Measurements from ENCODE around the gene LRRTM4. TPM values are rescaled to one million over a fixed set of nuclear protein-coding genes. Genes with fewer than 3 reads are reported as not detected.

LRRTM4 gene
- total and polyA plus RNA-seq, 10 of the 15 experiments (the other 5 are each of a cell fraction or from before 2014, with no cell fraction given): 0.01 to 1.0 TPM; not detected in 8

- ATAC-seq: no peak
- no peaks in the 10 kb centered on the region for H3K36me3 ChIP-seq (ENCODE audit: control insufficient read depth in 2 of 2, insufficient read depth in 2 of 2, low read length in 1 of 2)
- no peak for FAIRE-seq
Measured at GRCh38 chr2:76825140-76825970, 696.8 kb downstream of the LRRTM4 start.

DNA sequence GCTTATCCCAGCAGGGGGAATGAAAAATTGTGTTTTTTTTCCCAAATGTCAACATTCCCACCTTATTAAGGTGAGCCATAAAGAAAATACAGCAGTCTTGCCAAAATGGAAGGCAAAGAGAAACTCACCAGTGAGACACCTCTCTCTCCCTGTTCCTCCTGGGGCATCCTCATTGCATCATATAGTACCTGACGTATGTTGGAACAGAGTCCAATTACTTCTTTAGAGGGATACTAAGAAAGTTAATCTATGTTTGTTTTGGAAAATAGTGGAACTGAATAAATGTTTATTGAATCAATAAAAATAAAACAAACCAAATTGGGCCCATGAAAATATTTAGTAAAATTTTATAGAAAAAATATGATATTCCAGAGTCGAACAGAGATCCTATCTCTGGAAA lies 700.4 kb downstream of the LRRTM4 start:
- 27% methylated on average over 2 of the region's 2 CpGs for WGBS (ENCODE audit: insufficient coverage, insufficient replicate concordance, low lambda C conversion rate, missing lambda C conversion rate)
- Histone ChIP-seq H3K4me2 (ENCODE audit: control insufficient read depth, insufficient read depth) (no peak overlapping the region), H3K79me2 (ENCODE audit: control insufficient read depth, insufficient read depth, low read length) (no peaks in the 10 kb centered on the region), H3K9ac (ENCODE audit: control insufficient read depth, insufficient read depth, low read length) (no peak overlapping the region), H3K9me3 (replicated peaks; ENCODE audit: control insufficient read depth, insufficient read depth, low read length) (no peaks in the 10 kb centered on the region), H3K36me3 (ENCODE audit: control insufficient read depth in 2 of 2, insufficient read depth in 2 of 2, low read length in 1 of 2) (no peaks in the 10 kb centered on the region), H3K27ac (ENCODE audit: control insufficient read depth, insufficient read depth) (no peak overlapping the region), H3K27me3 (replicated peaks in 1 of 2; ENCODE audit: control insufficient read depth in 2 of 2, insufficient read depth in 2 of 2, low read length in 1 of 2) (no peaks in the 10 kb centered on the region), H2AFZ (ENCODE audit: control insufficient read depth, low read depth, low read length) (no peak overlapping the region), H3K4me1 (ENCODE audit: control insufficient read depth, insufficient read depth, low read length) (no peaks in the 10 kb centered on the region), H3K4me3 (no peak overlapping the region), H4K20me1 (ENCODE audit: control insufficient read depth, insufficient read depth) (no peaks in the 10 kb centered on the region)
- ChIA-PET SMC1A (ENCODE audit: uncharacterized antibody, unreplicated experiment) (interaction anchor here (0.7 kb wide), 1 partner anchor 60 kb away, joined by 3 read pairs; no protein-coding TSS in a partner anchor), RAD21 (ENCODE audit: unreplicated experiment) (no interaction called here), CTCF (interaction anchor here (1.0 kb wide), 1 partner anchor 11 kb away, joined by 4 read pairs; no protein-coding TSS in a partner anchor), POLR2A (no interaction called here)
- ATAC-seq (no peak), FAIRE-seq (no peak), DNase-seq (ENCODE audit: low read depth, low spot score) (no peak)
- BruUV-seq (replicated peaks): no TSS peak
- intact Hi-C loops (cut with micrococcal nuclease; ENCODE audit: unreplicated experiment): no loop called here
- in situ Hi-C loops (cut with MboI): no loop called here
- no peak for TF ChIP-seq POU2F2 (IDR thresholded peaks at IDR 0.05; ENCODE audit: borderline replicate concordance, low read depth, low read length)
- TF ChIP-seq, protein P1, sequence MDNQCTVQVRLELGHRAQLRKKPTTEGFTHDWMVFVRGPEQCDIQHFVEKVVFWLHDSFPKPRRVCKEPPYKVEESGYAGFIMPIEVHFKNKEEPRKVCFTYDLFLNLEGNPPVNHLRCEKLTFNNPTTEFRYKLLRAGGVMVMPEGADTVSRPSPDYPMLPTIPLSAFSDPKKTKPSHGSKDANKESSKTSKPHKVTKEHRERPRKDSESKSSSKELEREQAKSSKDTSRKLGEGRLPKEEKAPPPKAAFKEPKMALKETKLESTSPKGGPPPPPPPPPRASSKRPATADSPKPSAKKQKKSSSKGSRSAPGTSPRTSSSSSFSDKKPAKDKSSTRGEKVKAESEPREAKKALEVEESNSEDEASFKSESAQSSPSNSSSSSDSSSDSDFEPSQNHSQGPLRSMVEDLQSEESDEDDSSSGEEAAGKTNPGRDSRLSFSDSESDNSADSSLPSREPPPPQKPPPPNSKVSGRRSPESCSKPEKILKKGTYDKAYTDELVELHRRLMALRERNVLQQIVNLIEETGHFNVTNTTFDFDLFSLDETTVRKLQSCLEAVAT (IDR thresholded peaks at IDR 0.05): no peak
- no peak for TF ChIP-seq SUPT20H (IDR thresholded peaks at IDR 0.05; ENCODE audit: borderline replicate concordance, control insufficient read depth, low read depth, low read length)
- TF ChIP-seq SREBF1 (IDR thresholded peaks at IDR 0.05; ENCODE audit: low read length): no peak
- no peak for TF ChIP-seq ATF2 (IDR thresholded peaks at IDR 0.05; ENCODE audit: low read length)
- TF ChIP-seq BMI1 (IDR thresholded peaks at IDR 0.05; ENCODE audit: borderline replicate concordance): no peak
- TF ChIP-seq FOS (IDR thresholded peaks at IDR 0.05; ENCODE audit: borderline replicate concordance, extremely low read depth, insufficient read length): no peak

More at GRCh38 chr2:76825140-76825970, 696.8 kb downstream of the LRRTM4 start:
- Histone ChIP-seq H4K20me1 (ENCODE audit: control insufficient read depth, insufficient read depth) (no peaks in the 10 kb centered on the region), H3K79me2 (ENCODE audit: control insufficient read depth, insufficient read depth, low read length) (no peaks in the 10 kb centered on the region), H3K9ac (ENCODE audit: control insufficient read depth, insufficient read depth, low read length) (no peak overlapping the region), H3K27ac (ENCODE audit: control insufficient read depth, insufficient read depth) (no peak overlapping the region), H3K4me1 (ENCODE audit: control insufficient read depth, insufficient read depth, low read length) (no peaks in the 10 kb centered on the region), H2AFZ (ENCODE audit: control insufficient read depth, low read depth, low read length) (no peak overlapping the region), H3K4me3 (no peak overlapping the region), H3K9me3 (replicated peaks; ENCODE audit: control insufficient read depth, insufficient read depth, low read length) (no peaks in the 10 kb centered on the region), H3K4me2 (ENCODE audit: control insufficient read depth, insufficient read depth) (no peak overlapping the region), H3K27me3 (replicated peaks in 1 of 2; ENCODE audit: control insufficient read depth in 2 of 2, insufficient read depth in 2 of 2, low read length in 1 of 2) (no peaks in the 10 kb centered on the region)
- no peak for DNase-seq (ENCODE audit: low read depth, low spot score)
- no TSS peak for BruUV-seq (replicated peaks)
- ChIA-PET POLR2A (no interaction called here), SMC1A (ENCODE audit: uncharacterized antibody, unreplicated experiment) (interaction anchor here (1.2 to 1.6 kb wide), 2 partner anchors 10 to 54 kb away, joined by 3 to 5 read pairs; no protein-coding TSS in a partner anchor), CTCF (interaction anchor here (0.7 to 1.5 kb wide), 2 partner anchors 9 to 158 kb away, joined by 3 to 4 read pairs; no protein-coding TSS in a partner anchor), RAD21 (ENCODE audit: unreplicated experiment) (no interaction called here)
- TF ChIP-seq GATAD2B (conservative IDR thresholded peaks at IDR 0.05; ENCODE audit: low read depth): no peak
- TF ChIP-seq MXI1 (IDR thresholded peaks at IDR 0.05; ENCODE audit: low read depth, low read length): no peak
- TF ChIP-seq, protein P1 (IDR thresholded peaks at IDR 0.05): no peak
- in situ Hi-C loops (cut with MboI): no loop called here
- intact Hi-C loops (cut with micrococcal nuclease; ENCODE audit: unreplicated experiment): no loop called here
- WGBS (ENCODE audit: insufficient coverage, insufficient replicate concordance, low lambda C conversion rate, missing lambda C conversion rate): 22% methylated on average over 6 of the region's 6 CpGs

All from GM12878 (cell line).